ENCODE data around the gene JARID2. TPM values are rescaled to one million over a fixed set of nuclear protein-coding genes. Genes with fewer than 3 reads are reported as not detected.

The JARID2 gene
- total RNA-seq, 1 experiment from 2014 or later = 6.0 TPM

GRCh38 chr6:15382089-15382488 lies 136.2 kb downstream of the JARID2 start:
- POLR2A ChIA-PET = no interaction called here

GRCh38 chr6:15382712-15383111 lies 136.8 kb downstream of the JARID2 start:
- TF ChIP-seq TCF7L2 (IDR thresholded peaks at IDR 0.05; ENCODE audit: low read depth, low read length) = no peak
- TF ChIP-seq, protein P1, sequence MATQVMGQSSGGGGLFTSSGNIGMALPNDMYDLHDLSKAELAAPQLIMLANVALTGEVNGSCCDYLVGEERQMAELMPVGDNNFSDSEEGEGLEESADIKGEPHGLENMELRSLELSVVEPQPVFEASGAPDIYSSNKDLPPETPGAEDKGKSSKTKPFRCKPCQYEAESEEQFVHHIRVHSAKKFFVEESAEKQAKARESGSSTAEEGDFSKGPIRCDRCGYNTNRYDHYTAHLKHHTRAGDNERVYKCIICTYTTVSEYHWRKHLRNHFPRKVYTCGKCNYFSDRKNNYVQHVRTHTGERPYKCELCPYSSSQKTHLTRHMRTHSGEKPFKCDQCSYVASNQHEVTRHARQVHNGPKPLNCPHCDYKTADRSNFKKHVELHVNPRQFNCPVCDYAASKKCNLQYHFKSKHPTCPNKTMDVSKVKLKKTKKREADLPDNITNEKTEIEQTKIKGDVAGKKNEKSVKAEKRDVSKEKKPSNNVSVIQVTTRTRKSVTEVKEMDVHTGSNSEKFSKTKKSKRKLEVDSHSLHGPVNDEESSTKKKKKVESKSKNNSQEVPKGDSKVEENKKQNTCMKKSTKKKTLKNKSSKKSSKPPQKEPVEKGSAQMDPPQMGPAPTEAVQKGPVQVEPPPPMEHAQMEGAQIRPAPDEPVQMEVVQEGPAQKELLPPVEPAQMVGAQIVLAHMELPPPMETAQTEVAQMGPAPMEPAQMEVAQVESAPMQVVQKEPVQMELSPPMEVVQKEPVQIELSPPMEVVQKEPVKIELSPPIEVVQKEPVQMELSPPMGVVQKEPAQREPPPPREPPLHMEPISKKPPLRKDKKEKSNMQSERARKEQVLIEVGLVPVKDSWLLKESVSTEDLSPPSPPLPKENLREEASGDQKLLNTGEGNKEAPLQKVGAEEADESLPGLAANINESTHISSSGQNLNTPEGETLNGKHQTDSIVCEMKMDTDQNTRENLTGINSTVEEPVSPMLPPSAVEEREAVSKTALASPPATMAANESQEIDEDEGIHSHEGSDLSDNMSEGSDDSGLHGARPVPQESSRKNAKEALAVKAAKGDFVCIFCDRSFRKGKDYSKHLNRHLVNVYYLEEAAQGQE (IDR thresholded peaks at IDR 0.05; ENCODE audit: insufficient read depth in 1 of 2, low read depth in 2 of 2, low read length in 1 of 2) = no peak
- no peak for TF ChIP-seq POLR2AphosphoS5 (IDR thresholded peaks at IDR 0.05; ENCODE audit: low read depth, low read length)
- TF ChIP-seq SIN3A (IDR thresholded peaks at IDR 0.05; ENCODE audit: borderline replicate concordance, insufficient read depth, low read depth, low read length) = no peak
- TF ChIP-seq CTCF (IDR thresholded peaks at IDR 0.05) = no peak
- Histone ChIP-seq H3K27ac (ENCODE audit: low read length) (no peak overlapping the region), H3K4me3 (ENCODE audit: low read depth in 2 of 2, low read length in 2 of 2) (no peak overlapping the region), H3K4me1 (ENCODE audit: control insufficient read depth, insufficient read depth, low read length) (no peaks in the 10 kb centered on the region), H3K9me3 (ENCODE audit: control insufficient read depth, insufficient read depth, low read depth, low read length) (no peaks in the 10 kb centered on the region), H3K36me3 (ENCODE audit: control insufficient read depth, insufficient read depth, low read length) (no peaks in the 10 kb centered on the region), H3K27me3 (ENCODE audit: control insufficient read depth, insufficient read depth, low read length) (no peaks in the 10 kb centered on the region)
- ChIA-PET POLR2A (no interaction called here), CTCF (no interaction called here)
- ATAC-seq = no peak
- in situ Hi-C loops (cut with HindIII; ENCODE audit: low pct_unique_long_range_greater_than_20kb, low sequenced_read_pairs) (no loop called here), intact Hi-C loops (cut with micrococcal nuclease; ENCODE audit: unreplicated experiment) (no loop called here)
- no peak for DNase-seq (ENCODE audit: low read depth, low spot score)
- BruUV-seq (replicated peaks) = no TSS peak

More at GRCh38 chr6:15382089-15382488, 136.2 kb downstream of the JARID2 start:
- CTCF ChIA-PET = interaction anchor here (0.6 kb wide), 1 partner anchor 1165 kb away, joined by 6 read pairs; no protein-coding TSS in a partner anchor
- in situ Hi-C loops (cut with HindIII; ENCODE audit: low pct_unique_long_range_greater_than_20kb, low sequenced_read_pairs) = no loop called here
- TF ChIP-seq CTCF (IDR thresholded peaks at IDR 0.05) (no peak), POLR2AphosphoS5 (IDR thresholded peaks at IDR 0.05; ENCODE audit: low read depth, low read length) (no peak), SIN3A (IDR thresholded peaks at IDR 0.05; ENCODE audit: borderline replicate concordance, insufficient read depth, low read depth, low read length) (no peak), TCF7L2 (IDR thresholded peaks at IDR 0.05; ENCODE audit: low read depth, low read length) (no peak)
- TF ChIP-seq, protein P1 (IDR thresholded peaks at IDR 0.05; ENCODE audit: insufficient read depth in 1 of 2, low read depth in 2 of 2, low read length in 1 of 2) = no peak
- H3K4me1 ChIP-seq (ENCODE audit: control insufficient read depth, insufficient read depth, low read length) = no peaks in the 10 kb centered on the region
- intact Hi-C loops (cut with micrococcal nuclease; ENCODE audit: unreplicated experiment) = no loop called here
- no peaks in the 10 kb centered on the region for H3K9me3 ChIP-seq (ENCODE audit: control insufficient read depth, insufficient read depth, low read depth, low read length)
- ATAC-seq (no peak), DNase-seq (ENCODE audit: low read depth, low spot score) (no peak)
- no peaks in the 10 kb centered on the region for H3K27me3 ChIP-seq (ENCODE audit: control insufficient read depth, insufficient read depth, low read length)
- no TSS peak for BruUV-seq (replicated peaks)
- no peaks in the 10 kb centered on the region for H3K36me3 ChIP-seq (ENCODE audit: control insufficient read depth, insufficient read depth, low read length)
- no peak overlapping the region for H3K27ac ChIP-seq (ENCODE audit: low read length)
- H3K4me3 ChIP-seq (ENCODE audit: low read depth in 2 of 2, low read length in 2 of 2) = no peak overlapping the region
